ENCODE data around the gene CPPED1. TPM values are rescaled to one million over a fixed set of nuclear protein-coding genes. Genes with fewer than 3 reads are reported as not detected.

Gene CPPED1
- total and polyA plus RNA-seq, 10 donors: 10.0 to 66.3 (median 45.4) TPM

DNA sequence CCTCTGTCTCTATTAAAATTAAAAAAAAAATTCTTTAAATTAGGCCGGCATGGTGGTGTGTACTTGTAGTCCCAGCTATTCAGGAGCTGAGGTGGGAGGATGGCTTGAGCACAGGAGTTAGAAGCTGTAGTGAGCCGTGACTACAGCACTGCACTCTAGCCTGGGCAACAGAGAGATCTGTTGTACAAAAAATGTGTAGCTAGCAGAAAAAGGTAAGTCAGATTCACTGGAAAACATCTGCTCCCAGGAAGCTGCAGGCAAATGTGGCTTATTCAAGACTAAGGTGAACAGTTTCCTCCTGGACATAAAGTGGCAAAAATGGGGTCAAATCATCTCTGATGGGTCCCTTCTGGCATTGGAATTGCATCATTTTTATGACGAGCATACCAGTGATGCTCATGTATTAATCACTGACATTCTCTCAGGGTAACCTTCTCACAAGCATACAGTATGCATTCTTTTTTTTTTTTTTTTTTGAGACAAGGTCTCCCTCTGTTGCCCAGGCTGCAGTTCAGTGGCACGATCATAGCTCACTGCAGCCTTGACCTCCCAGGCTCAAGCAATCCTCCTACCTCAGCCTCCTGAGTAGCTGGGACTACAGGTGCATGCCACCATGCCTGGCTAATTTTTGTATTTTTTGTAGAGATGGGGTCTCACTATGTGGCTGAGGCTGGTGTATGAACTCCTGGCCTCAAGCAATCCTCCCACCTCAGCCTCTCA, 48.7 kb downstream of the CPPED1 start:
- Histone ChIP-seq H3K9me3 (no peaks in the 10 kb centered on the region), H3K36me3 (peaks cover 0 to 9% (median 0%) of the 10 kb centered on the region in 6 donors), H3K4me3 (no peak overlapping the region), H3K27me3 (replicated peaks in 1 of 7) (no peaks in the 10 kb centered on the region), H3K4me1 (peaks cover 0 to 15% (median 0%) of the 10 kb centered on the region in 6 donors), H3K27ac (no peak overlapping the region)
- 90 to 97% (median 95%) methylated on average over 4 of the region's 4 CpGs for WGBS, 5 donors
- TF ChIP-seq POLR2AphosphoS5 (IDR thresholded peaks at IDR 0.05): no peak
- TF ChIP-seq POLR2A (IDR thresholded peaks at IDR 0.05): no peak
- TF ChIP-seq, protein P1, sequence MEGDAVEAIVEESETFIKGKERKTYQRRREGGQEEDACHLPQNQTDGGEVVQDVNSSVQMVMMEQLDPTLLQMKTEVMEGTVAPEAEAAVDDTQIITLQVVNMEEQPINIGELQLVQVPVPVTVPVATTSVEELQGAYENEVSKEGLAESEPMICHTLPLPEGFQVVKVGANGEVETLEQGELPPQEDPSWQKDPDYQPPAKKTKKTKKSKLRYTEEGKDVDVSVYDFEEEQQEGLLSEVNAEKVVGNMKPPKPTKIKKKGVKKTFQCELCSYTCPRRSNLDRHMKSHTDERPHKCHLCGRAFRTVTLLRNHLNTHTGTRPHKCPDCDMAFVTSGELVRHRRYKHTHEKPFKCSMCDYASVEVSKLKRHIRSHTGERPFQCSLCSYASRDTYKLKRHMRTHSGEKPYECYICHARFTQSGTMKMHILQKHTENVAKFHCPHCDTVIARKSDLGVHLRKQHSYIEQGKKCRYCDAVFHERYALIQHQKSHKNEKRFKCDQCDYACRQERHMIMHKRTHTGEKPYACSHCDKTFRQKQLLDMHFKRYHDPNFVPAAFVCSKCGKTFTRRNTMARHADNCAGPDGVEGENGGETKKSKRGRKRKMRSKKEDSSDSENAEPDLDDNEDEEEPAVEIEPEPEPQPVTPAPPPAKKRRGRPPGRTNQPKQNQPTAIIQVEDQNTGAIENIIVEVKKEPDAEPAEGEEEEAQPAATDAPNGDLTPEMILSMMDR (IDR thresholded peaks at IDR 0.05 in 8 of 11, conservative IDR thresholded peaks at IDR 0.05 in 3 of 11): no peak
- intact Hi-C loops (cut with DNase I; ENCODE audit: low total_unique reads): no loop called here
- DNase-seq: no peak

DNA sequence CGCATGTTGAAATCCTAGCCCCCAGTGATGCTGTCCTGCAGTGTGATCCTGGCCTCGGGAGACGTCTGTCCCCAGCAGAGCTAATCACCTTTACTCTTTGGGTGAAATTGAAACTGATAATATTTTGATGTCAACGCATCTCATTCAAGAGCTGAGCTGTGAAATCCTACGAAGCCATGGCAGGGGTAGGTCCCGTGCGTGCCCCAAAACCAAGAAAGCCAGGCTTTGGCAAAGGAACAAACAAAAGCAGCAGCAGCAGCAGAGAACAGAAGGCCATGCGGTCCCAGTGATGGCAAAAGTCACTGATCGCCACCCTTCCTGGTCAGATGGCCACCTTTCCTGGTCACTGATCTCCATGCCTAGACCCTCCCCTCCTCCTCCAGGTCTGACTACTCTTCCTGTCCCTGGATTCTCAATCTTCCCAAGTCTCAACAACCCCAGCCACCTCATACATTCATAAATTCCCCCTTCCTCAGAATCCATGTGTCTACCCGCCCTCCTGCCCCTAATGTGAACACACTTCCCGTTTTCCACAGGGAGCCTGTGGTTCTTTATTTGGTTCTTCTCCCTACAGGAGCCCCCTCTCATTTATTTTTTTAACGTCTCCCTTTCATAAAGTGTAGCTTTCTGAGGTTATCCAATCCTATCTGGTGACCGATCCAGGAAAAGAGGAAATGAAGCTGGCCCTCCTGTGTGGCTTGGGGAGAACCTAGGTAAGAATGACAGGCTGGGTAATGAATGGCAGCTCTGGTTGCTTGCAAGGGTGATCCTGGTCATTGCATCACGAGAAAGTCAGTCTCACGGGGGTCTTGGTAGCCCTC, 50.3 kb downstream of the CPPED1 start:
- Histone ChIP-seq H3K36me3 (no peaks in the 10 kb centered on the region), H3K4me1 (peaks cover 0 to 10% (median 0%) of the 10 kb centered on the region in 6 donors), H3K27ac (no peak overlapping the region), H3K27me3 (replicated peaks in 1 of 7) (no peaks in the 10 kb centered on the region), H3K4me3 (no peak overlapping the region), H3K9me3 (no peaks in the 10 kb centered on the region)
- no peak for DNase-seq
- WGBS, 5 donors: 82 to 93% (median 85%) methylated on average over 15 of the region's 15 CpGs
- TF ChIP-seq, protein P1 (IDR thresholded peaks at IDR 0.05 in 8 of 11, conservative IDR thresholded peaks at IDR 0.05 in 3 of 11): no peak
- TF ChIP-seq POLR2A (IDR thresholded peaks at IDR 0.05): no peak
- TF ChIP-seq POLR2AphosphoS5 (IDR thresholded peaks at IDR 0.05): no peak
- intact Hi-C loops (cut with DNase I; ENCODE audit: low total_unique reads): no loop called here

- 27 to 62% (median 52%) methylated on average over 2 of the region's 2 CpGs for WGBS, 5 donors
- H3K27me3 ChIP-seq (replicated peaks in 1 of 7): no peaks in the 10 kb centered on the region
- TF ChIP-seq, protein P1 (IDR thresholded peaks at IDR 0.05 in 8 of 11, conservative IDR thresholded peaks at IDR 0.05 in 3 of 11): no peak
- TF ChIP-seq POLR2AphosphoS5 (IDR thresholded peaks at IDR 0.05): no peak
- TF ChIP-seq POLR2A (IDR thresholded peaks at IDR 0.05): no peak
- H3K4me3 ChIP-seq: no peak overlapping the region
- H3K36me3 ChIP-seq: peaks cover 0 to 3% (median 0%) of the 10 kb centered on the region in 6 donors
- intact Hi-C loops (cut with DNase I; ENCODE audit: low total_unique reads): no loop called here
- no peak overlapping the region for H3K27ac ChIP-seq
- H3K9me3 ChIP-seq: no peaks in the 10 kb centered on the region
- no peak for DNase-seq
- H3K4me1 ChIP-seq: no peaks in the 10 kb centered on the region
These were observed 51.5 kb downstream of the CPPED1 start for GRCh38 chr16:12752159-12752558.

DNA sequence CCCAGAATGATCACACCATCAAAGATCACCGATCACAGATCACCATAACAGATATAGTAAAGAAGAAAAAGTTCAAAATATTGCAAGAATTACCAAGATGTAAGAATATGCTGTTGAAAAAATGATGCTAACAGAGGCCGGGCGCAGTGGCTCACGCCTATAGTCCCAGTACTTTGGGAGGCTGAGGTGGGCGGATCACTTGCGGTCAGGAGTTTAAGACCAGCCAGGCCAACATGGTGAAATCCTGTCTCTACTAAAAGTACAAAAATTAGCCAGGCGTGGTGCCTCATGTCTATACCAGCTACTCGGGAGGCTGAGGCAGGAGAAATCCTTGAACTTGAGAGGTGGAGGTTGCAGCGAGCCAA, 53.2 kb downstream of the CPPED1 start:
- 78 to 92% (median 85%) methylated on average over 9 of the region's 9 CpGs for WGBS, 5 donors
- TF ChIP-seq, protein P1 (IDR thresholded peaks at IDR 0.05 in 8 of 11, conservative IDR thresholded peaks at IDR 0.05 in 3 of 11): no peak
- TF ChIP-seq POLR2AphosphoS5 (IDR thresholded peaks at IDR 0.05) (no peak), POLR2A (IDR thresholded peaks at IDR 0.05) (no peak)
- Histone ChIP-seq H3K27me3 (replicated peaks in 1 of 7) (no peaks in the 10 kb centered on the region), H3K9me3 (peaks cover 0 to 5% (median 0%) of the 10 kb centered on the region in 8 donors), H3K4me3 (no peak overlapping the region), H3K36me3 (peaks cover 0 to 3% (median 0%) of the 10 kb centered on the region in 6 donors), H3K4me1 (no peaks in the 10 kb centered on the region), H3K27ac (peak overlapping the region in 1 of 8 donors; percentile 8)
- intact Hi-C loops (cut with DNase I; ENCODE audit: low total_unique reads): no loop called here
- DNase-seq: no peak

Measured in spleen (tissue), 11 donors.